Measurements from ENCODE around the gene TOB1.
A peak's percentile ranks its signal among the peaks of the same experiment; 100 is the strongest.

The TOB1 gene

DNA sequence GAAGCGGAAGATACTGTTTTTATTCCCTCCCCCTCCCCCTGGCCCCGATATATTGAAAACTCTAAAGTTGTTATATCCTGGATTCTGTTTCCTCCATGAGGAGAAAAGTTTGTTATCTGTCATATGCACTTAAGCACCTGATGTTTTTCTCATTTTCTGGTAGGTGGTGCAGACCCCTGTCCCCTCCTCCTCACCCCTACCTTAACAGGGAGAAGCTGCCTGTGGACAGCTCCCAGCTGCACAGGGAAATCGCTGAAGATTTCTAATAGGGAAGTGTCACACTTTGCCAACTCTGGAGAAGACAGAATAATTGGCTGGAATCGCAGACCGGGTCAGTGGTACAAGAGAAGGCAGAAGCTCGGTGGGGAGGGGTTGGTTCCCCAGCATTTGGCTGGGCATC lies 45.3 kb upstream of the TOB1 start:
- no peak for TF ChIP-seq TCF12 (IDR thresholded peaks at IDR 0.05; ENCODE audit: low read depth)
- TF ChIP-seq, protein P1, sequence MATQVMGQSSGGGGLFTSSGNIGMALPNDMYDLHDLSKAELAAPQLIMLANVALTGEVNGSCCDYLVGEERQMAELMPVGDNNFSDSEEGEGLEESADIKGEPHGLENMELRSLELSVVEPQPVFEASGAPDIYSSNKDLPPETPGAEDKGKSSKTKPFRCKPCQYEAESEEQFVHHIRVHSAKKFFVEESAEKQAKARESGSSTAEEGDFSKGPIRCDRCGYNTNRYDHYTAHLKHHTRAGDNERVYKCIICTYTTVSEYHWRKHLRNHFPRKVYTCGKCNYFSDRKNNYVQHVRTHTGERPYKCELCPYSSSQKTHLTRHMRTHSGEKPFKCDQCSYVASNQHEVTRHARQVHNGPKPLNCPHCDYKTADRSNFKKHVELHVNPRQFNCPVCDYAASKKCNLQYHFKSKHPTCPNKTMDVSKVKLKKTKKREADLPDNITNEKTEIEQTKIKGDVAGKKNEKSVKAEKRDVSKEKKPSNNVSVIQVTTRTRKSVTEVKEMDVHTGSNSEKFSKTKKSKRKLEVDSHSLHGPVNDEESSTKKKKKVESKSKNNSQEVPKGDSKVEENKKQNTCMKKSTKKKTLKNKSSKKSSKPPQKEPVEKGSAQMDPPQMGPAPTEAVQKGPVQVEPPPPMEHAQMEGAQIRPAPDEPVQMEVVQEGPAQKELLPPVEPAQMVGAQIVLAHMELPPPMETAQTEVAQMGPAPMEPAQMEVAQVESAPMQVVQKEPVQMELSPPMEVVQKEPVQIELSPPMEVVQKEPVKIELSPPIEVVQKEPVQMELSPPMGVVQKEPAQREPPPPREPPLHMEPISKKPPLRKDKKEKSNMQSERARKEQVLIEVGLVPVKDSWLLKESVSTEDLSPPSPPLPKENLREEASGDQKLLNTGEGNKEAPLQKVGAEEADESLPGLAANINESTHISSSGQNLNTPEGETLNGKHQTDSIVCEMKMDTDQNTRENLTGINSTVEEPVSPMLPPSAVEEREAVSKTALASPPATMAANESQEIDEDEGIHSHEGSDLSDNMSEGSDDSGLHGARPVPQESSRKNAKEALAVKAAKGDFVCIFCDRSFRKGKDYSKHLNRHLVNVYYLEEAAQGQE (IDR thresholded peaks at IDR 0.05; ENCODE audit: low read depth): peak; percentile 28; the same call in 1 of the 2 replicates

DNA sequence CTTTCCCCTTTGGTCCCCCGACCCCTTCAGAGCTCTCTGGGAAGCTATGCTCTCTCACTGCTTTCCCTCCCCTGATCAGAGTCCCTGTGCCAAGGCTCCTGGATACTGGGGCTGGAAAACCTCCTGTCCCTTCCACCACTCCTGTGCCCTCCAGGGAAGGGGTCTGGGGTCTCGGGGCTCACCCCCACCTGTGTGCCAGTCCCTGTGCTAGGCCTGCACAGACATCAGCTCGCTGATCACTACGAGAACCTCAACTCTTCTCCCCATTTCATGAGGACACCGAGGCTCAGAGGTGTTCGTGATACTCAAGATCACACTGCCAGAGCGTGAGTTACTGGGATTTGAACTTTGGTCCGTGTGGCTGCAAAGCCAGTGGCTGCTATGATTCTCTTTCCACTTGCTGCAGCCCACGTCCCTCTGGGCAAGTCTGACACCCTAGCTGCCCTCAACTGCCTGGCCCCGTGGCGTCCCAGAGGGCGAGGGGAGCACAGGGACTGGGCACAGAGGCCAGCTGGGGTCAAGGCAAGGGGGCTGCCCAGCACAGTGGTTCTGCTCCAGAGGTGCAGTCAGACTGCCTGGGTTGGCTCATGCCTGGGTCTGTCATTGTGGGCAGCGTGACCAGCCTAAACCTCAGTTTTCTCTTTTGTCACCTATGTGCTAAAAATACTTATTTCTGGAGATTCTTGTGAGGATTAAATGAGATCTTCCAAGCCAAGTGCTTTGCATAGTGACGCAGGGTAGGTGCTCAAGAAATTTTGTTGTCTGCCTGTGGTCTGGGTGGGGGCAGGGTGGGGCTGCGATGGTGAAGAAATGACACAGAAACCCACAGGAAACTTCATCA lies 43.8 kb upstream of the TOB1 start:
- TF ChIP-seq, protein P2, sequence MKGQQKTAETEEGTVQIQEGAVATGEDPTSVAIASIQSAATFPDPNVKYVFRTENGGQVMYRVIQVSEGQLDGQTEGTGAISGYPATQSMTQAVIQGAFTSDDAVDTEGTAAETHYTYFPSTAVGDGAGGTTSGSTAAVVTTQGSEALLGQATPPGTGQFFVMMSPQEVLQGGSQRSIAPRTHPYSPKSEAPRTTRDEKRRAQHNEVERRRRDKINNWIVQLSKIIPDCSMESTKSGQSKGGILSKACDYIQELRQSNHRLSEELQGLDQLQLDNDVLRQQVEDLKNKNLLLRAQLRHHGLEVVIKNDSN (IDR thresholded peaks at IDR 0.05): no peak
- TF ChIP-seq TCF12 (IDR thresholded peaks at IDR 0.05; ENCODE audit: low read depth): no peak
- no peak for TF ChIP-seq EP300 (IDR thresholded peaks at IDR 0.05; ENCODE audit: borderline replicate concordance)
- TF ChIP-seq, protein P1 (IDR thresholded peaks at IDR 0.05; ENCODE audit: low read depth): no peak
- TF ChIP-seq NFIC (IDR thresholded peaks at IDR 0.05): no peak
- TF ChIP-seq TEAD4 (IDR thresholded peaks at IDR 0.05): no peak
- TF ChIP-seq YY1 (IDR thresholded peaks at IDR 0.05; ENCODE audit: low read depth): no peak
- no peak for TF ChIP-seq EGR1 (IDR thresholded peaks at IDR 0.05)
- TF ChIP-seq TAF1 (IDR thresholded peaks at IDR 0.05; ENCODE audit: low read depth): no peak
- TF ChIP-seq, protein P3, sequence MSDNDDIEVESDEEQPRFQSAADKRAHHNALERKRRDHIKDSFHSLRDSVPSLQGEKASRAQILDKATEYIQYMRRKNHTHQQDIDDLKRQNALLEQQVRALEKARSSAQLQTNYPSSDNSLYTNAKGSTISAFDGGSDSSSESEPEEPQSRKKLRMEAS (IDR thresholded peaks at IDR 0.05): no peak
- TF ChIP-seq ZBTB7A (IDR thresholded peaks at IDR 0.05; ENCODE audit: low read depth): no peak

DNA sequence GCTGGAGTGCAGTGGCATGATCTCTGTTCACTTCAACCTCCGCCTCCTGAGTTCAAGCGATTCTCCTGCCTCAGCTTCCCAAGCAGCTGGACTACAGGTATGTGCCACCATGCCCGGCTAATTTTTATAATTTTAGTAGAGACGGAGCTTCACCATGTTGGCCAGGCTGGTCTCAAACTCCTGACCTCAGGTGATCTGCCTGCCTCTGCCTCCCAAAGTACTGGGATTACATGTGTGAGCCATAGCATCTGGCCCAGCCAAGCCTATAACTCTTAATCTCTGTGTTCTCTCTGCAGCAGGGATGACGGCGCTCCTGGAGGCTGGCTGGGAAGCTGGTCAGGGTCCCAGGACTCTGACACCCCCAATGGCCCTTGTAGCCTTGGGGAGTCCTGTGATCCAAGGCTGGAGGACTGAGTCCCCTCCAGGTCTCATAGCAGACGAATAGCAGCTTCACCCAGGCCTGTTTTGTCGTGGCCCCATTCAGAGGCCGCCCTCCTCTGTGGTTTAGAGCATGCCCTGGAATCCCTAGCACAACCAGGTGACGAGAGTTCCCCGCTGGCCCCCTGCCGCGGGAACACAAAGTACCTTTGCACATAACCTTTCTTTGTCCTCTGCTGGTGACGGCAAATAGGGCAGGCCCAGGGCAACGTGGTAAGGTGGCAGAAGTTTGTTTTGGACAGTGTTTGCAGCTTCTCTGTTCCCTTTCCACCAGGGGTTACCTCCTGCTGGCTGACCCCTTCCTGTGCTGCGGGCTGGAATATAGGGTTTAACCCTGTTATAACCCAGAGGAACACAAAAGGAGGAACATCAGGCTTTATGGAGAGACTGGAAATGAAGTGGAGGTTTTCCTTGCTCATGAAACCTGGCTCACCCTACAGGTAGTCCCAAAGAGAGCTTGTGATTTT lies 43.0 kb upstream of the TOB1 start:
- TF ChIP-seq EGR1 (IDR thresholded peaks at IDR 0.05): no peak
- no peak for TF ChIP-seq TCF12 (IDR thresholded peaks at IDR 0.05; ENCODE audit: low read depth)
- TF ChIP-seq, protein P3 (IDR thresholded peaks at IDR 0.05): no peak
- TF ChIP-seq RAD21 (IDR thresholded peaks at IDR 0.05; ENCODE audit: low read depth): peak; percentile 18; the same call in 1 of the 2 replicates
- peak; percentile 41; the same call in 1 of the 2 replicates for TF ChIP-seq TEAD4 (IDR thresholded peaks at IDR 0.05)
- TF ChIP-seq NFIC (IDR thresholded peaks at IDR 0.05): no peak
- TF ChIP-seq TAF1 (IDR thresholded peaks at IDR 0.05; ENCODE audit: low read depth): no peak
- TF ChIP-seq ZBTB7A (IDR thresholded peaks at IDR 0.05; ENCODE audit: low read depth): no peak; the same call in 1 of the 2 replicates

DNA sequence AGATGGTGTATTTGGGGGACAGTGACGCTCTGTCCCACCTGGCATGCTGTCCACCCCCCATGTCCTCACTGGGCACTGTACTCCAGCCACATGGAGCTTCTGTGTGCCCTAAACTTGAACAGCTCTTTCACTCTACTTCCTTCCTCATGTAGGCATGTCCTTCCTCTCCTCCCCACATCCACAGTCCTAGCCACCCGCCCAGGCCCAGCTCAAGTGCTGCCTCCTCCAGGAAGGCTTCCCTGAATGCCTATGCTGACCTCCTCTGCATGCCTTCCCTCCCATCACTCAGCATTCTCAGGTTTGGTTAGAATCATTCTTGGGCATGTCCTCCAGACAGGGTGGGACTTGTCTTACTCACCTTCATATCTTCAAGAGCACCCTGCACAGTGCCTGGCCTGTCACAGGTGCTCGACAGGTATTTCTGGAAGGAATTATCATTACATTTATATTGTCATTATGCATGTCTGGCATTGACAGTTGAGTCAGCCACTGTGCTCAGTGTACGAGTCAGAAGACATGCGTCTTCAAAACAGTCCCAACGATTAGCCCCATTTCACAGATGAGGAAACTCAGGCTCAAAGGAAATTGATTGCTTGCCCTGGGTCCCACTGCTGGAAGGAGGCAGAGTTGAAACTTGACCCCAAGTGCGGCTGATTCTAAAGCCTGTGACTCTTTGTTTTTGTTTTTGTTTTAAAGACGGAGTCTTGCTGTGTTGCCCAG lies 42.1 kb upstream of the TOB1 start:
- TF ChIP-seq, protein P2 (IDR thresholded peaks at IDR 0.05): no peak
- TF ChIP-seq CREB1 (IDR thresholded peaks at IDR 0.05; ENCODE audit: low read depth) (no peak), TEAD4 (IDR thresholded peaks at IDR 0.05) (no peak), FOXM1 (IDR thresholded peaks at IDR 0.05; ENCODE audit: borderline replicate concordance, low read depth) (no peak), YY1 (IDR thresholded peaks at IDR 0.05; ENCODE audit: low read depth) (no peak), ZBTB7A (IDR thresholded peaks at IDR 0.05; ENCODE audit: low read depth) (no peak), TAF1 (IDR thresholded peaks at IDR 0.05; ENCODE audit: low read depth) (no peak), EGR1 (IDR thresholded peaks at IDR 0.05) (no peak), EP300 (IDR thresholded peaks at IDR 0.05; ENCODE audit: borderline replicate concordance) (no peak), RAD21 (IDR thresholded peaks at IDR 0.05; ENCODE audit: low read depth) (no peak)
- TF ChIP-seq, protein P1 (IDR thresholded peaks at IDR 0.05; ENCODE audit: low read depth): no peak

Measured in Ishikawa (cell line).